Astrocyte of the cerebellum (primary cell): ENCODE results near the gene SCAF11.
A peak's percentile ranks its signal among the peaks of the same experiment; 100 is the strongest.

Source experiments
- DNase-seq: peaks from one replicate; pipeline ENCODE4 v3.0.0-alpha.2; 2011; ENCODE audit warnings: low read depth
- H3K4me3 ChIP-seq: 2 replicates; pipeline ENCODE4 v1.5.1; 2011; ENCODE audit warnings: mild to moderate bottlenecking, low read depth, low read length, moderate library complexity
- in situ Hi-C: cut with HindIII; loops from 2 replicates; pipeline ENCODE4 v1.10.0; 2017; ENCODE audit warnings: low sequenced_read_pairs
- TF ChIP-seq, protein P1 (sequence below): IDR thresholded peaks from 2 replicates; pipeline ENCODE4 v1.5.1; 2012; ENCODE audit warnings: low read length, low read depth, moderate library complexity, mild to moderate bottlenecking; ENCODE audit errors: missing control alignments

Gene SCAF11

GRCh38 chr12:45930369-45930768, 60.0 kb downstream of the SCAF11 start:
- H3K4me3 ChIP-seq, result no peak overlapping the region
- no peak for DNase-seq
- in situ Hi-C loops, result no loop called here
- TF ChIP-seq, protein P1, sequence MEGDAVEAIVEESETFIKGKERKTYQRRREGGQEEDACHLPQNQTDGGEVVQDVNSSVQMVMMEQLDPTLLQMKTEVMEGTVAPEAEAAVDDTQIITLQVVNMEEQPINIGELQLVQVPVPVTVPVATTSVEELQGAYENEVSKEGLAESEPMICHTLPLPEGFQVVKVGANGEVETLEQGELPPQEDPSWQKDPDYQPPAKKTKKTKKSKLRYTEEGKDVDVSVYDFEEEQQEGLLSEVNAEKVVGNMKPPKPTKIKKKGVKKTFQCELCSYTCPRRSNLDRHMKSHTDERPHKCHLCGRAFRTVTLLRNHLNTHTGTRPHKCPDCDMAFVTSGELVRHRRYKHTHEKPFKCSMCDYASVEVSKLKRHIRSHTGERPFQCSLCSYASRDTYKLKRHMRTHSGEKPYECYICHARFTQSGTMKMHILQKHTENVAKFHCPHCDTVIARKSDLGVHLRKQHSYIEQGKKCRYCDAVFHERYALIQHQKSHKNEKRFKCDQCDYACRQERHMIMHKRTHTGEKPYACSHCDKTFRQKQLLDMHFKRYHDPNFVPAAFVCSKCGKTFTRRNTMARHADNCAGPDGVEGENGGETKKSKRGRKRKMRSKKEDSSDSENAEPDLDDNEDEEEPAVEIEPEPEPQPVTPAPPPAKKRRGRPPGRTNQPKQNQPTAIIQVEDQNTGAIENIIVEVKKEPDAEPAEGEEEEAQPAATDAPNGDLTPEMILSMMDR, result no peak

DNA sequence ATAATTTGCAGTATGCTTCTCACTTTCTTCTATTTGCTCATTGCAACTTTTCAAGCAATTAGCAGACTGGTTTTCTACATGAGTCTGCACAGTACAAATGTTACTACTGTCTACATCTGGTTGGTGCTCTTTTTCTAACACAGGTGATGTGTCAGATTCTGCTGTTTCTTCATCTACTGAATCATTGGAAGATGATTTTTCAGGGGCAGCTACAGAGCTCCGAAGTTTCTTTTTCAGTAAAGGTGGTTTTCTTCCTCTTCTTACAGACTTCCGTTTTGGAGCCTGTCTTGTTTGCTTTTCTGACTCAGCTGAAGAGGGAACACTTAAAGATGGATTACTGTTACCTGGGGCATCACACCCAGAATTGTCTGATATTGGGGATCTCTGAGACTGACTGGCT, 62.1 kb downstream of the SCAF11 start:
- TF ChIP-seq, protein P1, result no peak
- DNase-seq, result no peak
- no peak overlapping the region for H3K4me3 ChIP-seq
- in situ Hi-C loops, result no loop called here

DNA sequence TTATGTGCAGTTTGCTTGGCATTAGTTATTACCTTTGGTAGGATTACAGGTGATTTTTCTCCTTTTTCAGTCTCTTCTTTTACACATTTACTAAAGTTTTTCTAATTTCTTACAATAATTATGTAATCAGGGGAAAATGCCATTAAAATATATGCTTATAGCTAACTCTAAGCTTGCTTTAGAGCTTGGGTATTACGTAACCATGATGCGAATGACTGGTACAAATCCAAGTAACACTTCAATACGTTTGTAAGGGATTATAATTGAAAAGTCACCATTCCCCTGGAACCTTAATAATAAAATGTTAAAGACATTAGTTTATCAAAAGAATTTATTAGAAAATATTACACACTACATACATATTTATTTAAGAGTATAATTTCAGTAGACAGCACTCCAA, 71.6 kb downstream of the SCAF11 start:
- no peak overlapping the region for H3K4me3 ChIP-seq
- TF ChIP-seq, protein P1, result no peak
- in situ Hi-C loops, result loop anchor here (5.0 kb wide), 1 partner anchor 38 kb away; no protein-coding TSS in a partner anchor
- no peak for DNase-seq

GRCh38 chr12:45915405-45915804, 75.0 kb downstream of the SCAF11 start:
- TF ChIP-seq, protein P1, result no peak
- no peak for DNase-seq
- no peak overlapping the region for H3K4me3 ChIP-seq

GRCh38 chr12:45914090-45914489, 76.3 kb downstream of the SCAF11 start:
- peak; percentile 18 for DNase-seq
- H3K4me3 ChIP-seq, result no peak overlapping the region
- in situ Hi-C loops, result no loop called here
- TF ChIP-seq, protein P1, result no peak

More at GRCh38 chr12:45915405-45915804, 75.0 kb downstream of the SCAF11 start:
- in situ Hi-C loops, result loop anchor here (5.0 kb wide), 1 partner anchor 42 kb away; no protein-coding TSS in a partner anchor

- no peak for DNase-seq
- H3K4me3 ChIP-seq, result no peak overlapping the region
- in situ Hi-C loops, result no loop called here
- TF ChIP-seq, protein P1, result no peak
Observed at GRCh38 chr12:45913631-45914030, 76.7 kb downstream of the SCAF11 start.

DNA sequence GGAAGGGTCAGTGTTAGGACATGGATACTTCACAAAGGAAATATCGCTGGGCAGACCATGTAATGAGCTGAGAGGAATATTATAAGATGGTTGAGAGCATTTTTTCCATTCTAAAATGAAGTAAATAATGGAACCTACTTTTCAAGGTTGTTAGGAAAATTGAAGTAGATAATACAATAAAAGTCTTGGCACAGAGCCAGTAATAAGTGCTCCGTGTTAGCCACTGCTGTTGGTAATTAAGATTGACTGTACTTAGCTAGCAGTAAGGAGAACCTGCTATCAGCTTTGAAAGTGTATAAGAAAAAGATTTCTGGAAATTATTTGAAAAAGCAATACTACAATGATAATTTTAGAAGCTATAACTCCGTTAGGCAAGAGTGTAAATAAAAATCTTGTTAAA, 77.6 kb downstream of the SCAF11 start:
- in situ Hi-C loops, result no loop called here
- H3K4me3 ChIP-seq, result no peak overlapping the region
- TF ChIP-seq, protein P1, result no peak
- DNase-seq, result no peak
